Uterus (tissue), 2 donors: ENCODE measurements around the gene ZNF724.

Experiments used
- POLR2A ChIP-seq, 2 donors: fragments of 450-650 bp; IDR thresholded peaks; one replicate each; pipeline ENCODE4 v1.6.1; 2016; ENCODE audit warnings: antibody characterized with exemption in 2 of 2, mild to moderate bottlenecking in 1 of 2, moderate library complexity in 1 of 2
- TF ChIP-seq, protein P1 (sequence below), 4 experiments: fragments of 200-600 bp in 2 of 4; fragments of 450-650 bp in 2 of 4; sonication (generic) in 2 of 4; IDR thresholded peaks; one replicate each; pipeline ENCODE4 v1.5.1; 2016 to 2019; ENCODE audit warnings: antibody characterized with exemption in 4 of 4, mild to moderate bottlenecking in 2 of 4, moderate library complexity in 1 of 4

DNA sequence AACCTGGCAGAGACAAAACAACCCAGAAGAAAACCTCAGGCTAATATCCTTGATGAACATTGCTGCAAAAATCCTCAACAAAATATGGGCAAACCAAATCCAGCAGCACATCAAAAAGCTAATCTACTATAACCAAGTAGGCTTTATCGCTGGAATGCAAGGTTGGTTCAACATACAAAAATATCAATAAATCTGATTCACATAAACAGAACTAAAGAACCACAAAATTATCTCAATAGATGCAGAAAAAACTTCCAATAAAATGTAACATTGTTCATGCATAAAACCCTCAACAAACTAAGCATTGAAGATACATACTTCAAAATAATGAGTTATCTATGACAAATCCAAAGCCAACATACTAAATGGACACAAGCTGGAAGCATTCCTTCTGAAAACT, 8.8 kb downstream of the ZNF724 start:
- no peak for TF ChIP-seq POLR2A (IDR thresholded peaks at IDR 0.05)
- TF ChIP-seq, protein P1, sequence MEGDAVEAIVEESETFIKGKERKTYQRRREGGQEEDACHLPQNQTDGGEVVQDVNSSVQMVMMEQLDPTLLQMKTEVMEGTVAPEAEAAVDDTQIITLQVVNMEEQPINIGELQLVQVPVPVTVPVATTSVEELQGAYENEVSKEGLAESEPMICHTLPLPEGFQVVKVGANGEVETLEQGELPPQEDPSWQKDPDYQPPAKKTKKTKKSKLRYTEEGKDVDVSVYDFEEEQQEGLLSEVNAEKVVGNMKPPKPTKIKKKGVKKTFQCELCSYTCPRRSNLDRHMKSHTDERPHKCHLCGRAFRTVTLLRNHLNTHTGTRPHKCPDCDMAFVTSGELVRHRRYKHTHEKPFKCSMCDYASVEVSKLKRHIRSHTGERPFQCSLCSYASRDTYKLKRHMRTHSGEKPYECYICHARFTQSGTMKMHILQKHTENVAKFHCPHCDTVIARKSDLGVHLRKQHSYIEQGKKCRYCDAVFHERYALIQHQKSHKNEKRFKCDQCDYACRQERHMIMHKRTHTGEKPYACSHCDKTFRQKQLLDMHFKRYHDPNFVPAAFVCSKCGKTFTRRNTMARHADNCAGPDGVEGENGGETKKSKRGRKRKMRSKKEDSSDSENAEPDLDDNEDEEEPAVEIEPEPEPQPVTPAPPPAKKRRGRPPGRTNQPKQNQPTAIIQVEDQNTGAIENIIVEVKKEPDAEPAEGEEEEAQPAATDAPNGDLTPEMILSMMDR (IDR thresholded peaks at IDR 0.05), result no peak
